ENCODE measurements around the gene MEA1. TPM values are rescaled to one million over a fixed set of nuclear protein-coding genes. Genes with fewer than 3 reads are reported as not detected.

The MEA1 gene
- polyA plus RNA-seq, 6 donors from 2014 or later: 91.3 to 172 (median 103) TPM

GRCh38 chr6:42969934-42970333 lies 43.8 kb downstream of the MEA1 start:
- H3K36me3 Mint-ChIP-seq: peaks cover 0 to 15% of the 10 kb centered on the region in 2 donors
- H3K27ac Mint-ChIP-seq: peak overlapping the region in 1 of 6 donors; percentile 24

GRCh38 chr6:42969431-42969830 lies 44.3 kb downstream of the MEA1 start:
- H3K27ac Mint-ChIP-seq: no peak overlapping the region
- peaks cover 0 to 8% (median 7%) of the 10 kb centered on the region in 3 donors for H3K4me1 Mint-ChIP-seq
- H3K27me3 Mint-ChIP-seq: no peaks in the 10 kb centered on the region
- H3K9me3 Mint-ChIP-seq: no peaks in the 10 kb centered on the region
- no peak for ATAC-seq (ENCODE audit: low read depth in 2 of 2)
- no peak overlapping the region for H3K4me3 Mint-ChIP-seq
- peaks cover 0 to 15% of the 10 kb centered on the region in 2 donors for H3K36me3 Mint-ChIP-seq
- no peak for DNase-seq

More at GRCh38 chr6:42969934-42970333, 43.8 kb downstream of the MEA1 start:
- no peak overlapping the region for H3K4me3 Mint-ChIP-seq
- H3K9me3 Mint-ChIP-seq: no peaks in the 10 kb centered on the region
- H3K4me1 Mint-ChIP-seq: peaks cover 0 to 13% (median 7%) of the 10 kb centered on the region in 3 donors
- H3K27me3 Mint-ChIP-seq: no peaks in the 10 kb centered on the region
- ATAC-seq (ENCODE audit: low read depth in 2 of 2) (no peak), DNase-seq (no peak)

GRCh38 chr6:42968783-42969182 lies 45.0 kb downstream of the MEA1 start:
- H3K9me3 Mint-ChIP-seq: no peaks in the 10 kb centered on the region
- no peak overlapping the region for H3K4me3 Mint-ChIP-seq
- H3K4me1 Mint-ChIP-seq: peaks cover 0 to 7% (median 5%) of the 10 kb centered on the region in 3 donors
- H3K27ac Mint-ChIP-seq: no peak overlapping the region
- ATAC-seq (ENCODE audit: low read depth in 2 of 2) (no peak), DNase-seq (no peak)
- no peaks in the 10 kb centered on the region for H3K27me3 Mint-ChIP-seq
- H3K36me3 Mint-ChIP-seq: peaks cover 0 to 15% of the 10 kb centered on the region in 2 donors

- H3K36me3 Mint-ChIP-seq: peaks cover 0 to 15% of the 10 kb centered on the region in 2 donors
- DNase-seq: no peak
- no peaks in the 10 kb centered on the region for H3K9me3 Mint-ChIP-seq
- H3K4me3 Mint-ChIP-seq: no peak overlapping the region
- H3K4me1 Mint-ChIP-seq: peaks cover 0 to 7% (median 2%) of the 10 kb centered on the region in 3 donors
- ATAC-seq (ENCODE audit: low read depth in 2 of 2): no peak
- no peaks in the 10 kb centered on the region for H3K27me3 Mint-ChIP-seq
- no peak overlapping the region for H3K27ac Mint-ChIP-seq
These were observed 45.5 kb downstream of the MEA1 start for GRCh38 chr6:42968126-42968701.

GRCh38 chr6:42967228-42967627 lies 46.5 kb downstream of the MEA1 start:
- H3K36me3 Mint-ChIP-seq: peaks cover 0 to 15% of the 10 kb centered on the region in 2 donors
- DNase-seq (no peak), ATAC-seq (ENCODE audit: low read depth in 2 of 2) (no peak)
- peaks cover 0 to 6% (median 0%) of the 10 kb centered on the region in 3 donors for H3K27me3 Mint-ChIP-seq
- H3K27ac Mint-ChIP-seq: peak overlapping the region in 1 of 6 donors; percentile 77
- no peaks in the 10 kb centered on the region for H3K9me3 Mint-ChIP-seq
- peaks cover 0 to 7% (median 2%) of the 10 kb centered on the region in 3 donors for H3K4me1 Mint-ChIP-seq
- H3K4me3 Mint-ChIP-seq: peak overlapping the region in 1 of 8 donors; percentile 19

- Mint-ChIP-seq H3K4me1 (peaks cover 0 to 6% (median 2%) of the 10 kb centered on the region in 3 donors), H3K27ac (no peak overlapping the region), H3K4me3 (no peak overlapping the region), H3K27me3 (peaks cover 0 to 12% (median 0%) of the 10 kb centered on the region in 3 donors), H3K9me3 (no peaks in the 10 kb centered on the region), H3K36me3 (peaks cover 0 to 15% of the 10 kb centered on the region in 2 donors)
- no peak for DNase-seq
- no peak for ATAC-seq (ENCODE audit: low read depth in 2 of 2)
These were observed 47.2 kb downstream of the MEA1 start for GRCh38 chr6:42966571-42966970.

- DNase-seq: no peak
- peak overlapping the region in 1 of 6 donors; percentile 30 for H3K27ac Mint-ChIP-seq
- H3K4me1 Mint-ChIP-seq: peaks cover 14 to 19% (median 14%) of the 10 kb centered on the region in 3 donors
- H3K36me3 Mint-ChIP-seq: peaks cover 0 to 15% of the 10 kb centered on the region in 2 donors
- ATAC-seq (ENCODE audit: low read depth in 2 of 2): peak; percentile 37 to 44
- H3K4me3 Mint-ChIP-seq: no peak overlapping the region
- H3K9me3 Mint-ChIP-seq: no peaks in the 10 kb centered on the region
- H3K27me3 Mint-ChIP-seq: peaks cover 0 to 21% (median 0%) of the 10 kb centered on the region in 3 donors
These were observed 49.7 kb downstream of the MEA1 start for GRCh38 chr6:42963855-42964605.

GRCh38 chr6:42963179-42963854 lies 50.4 kb downstream of the MEA1 start:
- ATAC-seq (ENCODE audit: low read depth in 2 of 2): no peak
- no peak overlapping the region for H3K4me3 Mint-ChIP-seq
- H3K27ac Mint-ChIP-seq: no peak overlapping the region
- H3K36me3 Mint-ChIP-seq: peaks cover 0 to 15% of the 10 kb centered on the region in 2 donors
- peaks cover 14 to 19% (median 14%) of the 10 kb centered on the region in 3 donors for H3K4me1 Mint-ChIP-seq
- no peak for DNase-seq
- peaks cover 0 to 21% (median 0%) of the 10 kb centered on the region in 3 donors for H3K27me3 Mint-ChIP-seq
- H3K9me3 Mint-ChIP-seq: no peaks in the 10 kb centered on the region

- ATAC-seq (ENCODE audit: low read depth in 2 of 2) (no peak), DNase-seq (no peak)
- peak overlapping the region in 2 of 8 donors; percentile 26 to 37 for H3K4me3 Mint-ChIP-seq
- peaks cover 0 to 21% (median 0%) of the 10 kb centered on the region in 3 donors for H3K27me3 Mint-ChIP-seq
- no peaks in the 10 kb centered on the region for H3K9me3 Mint-ChIP-seq
- H3K36me3 Mint-ChIP-seq: peaks cover 0 to 12% of the 10 kb centered on the region in 2 donors
- peaks cover 14 to 18% (median 14%) of the 10 kb centered on the region in 3 donors for H3K4me1 Mint-ChIP-seq
- peak overlapping the region in 1 of 6 donors; percentile 47 for H3K27ac Mint-ChIP-seq
These were observed 51.1 kb downstream of the MEA1 start for GRCh38 chr6:42962502-42963178.

GRCh38 chr6:42962096-42962495 lies 51.6 kb downstream of the MEA1 start:
- peaks cover 0 to 21% (median 0%) of the 10 kb centered on the region in 3 donors for H3K27me3 Mint-ChIP-seq
- H3K4me3 Mint-ChIP-seq: peak overlapping the region in 3 of 8 donors; percentile 26 to 84 (median 33)
- H3K4me1 Mint-ChIP-seq: peaks cover 14 to 16% (median 14%) of the 10 kb centered on the region in 3 donors
- H3K36me3 Mint-ChIP-seq: peaks cover 0 to 8% of the 10 kb centered on the region in 2 donors
- no peaks in the 10 kb centered on the region for H3K9me3 Mint-ChIP-seq
- DNase-seq (no peak), ATAC-seq (ENCODE audit: low read depth in 2 of 2) (no peak)
- H3K27ac Mint-ChIP-seq: peak overlapping the region in 1 of 6 donors; percentile 47
